GM10266 (cell line): Measurements from ENCODE around the gene GSTM2.
A peak's percentile ranks its signal among the peaks of the same experiment; 100 is the strongest.

Experiments
- DNase-seq: peaks from one replicate; pipeline ENCODE4 v3.0.0; 2012; ENCODE audit errors: extremely low spot score
- TF ChIP-seq, protein P1 (sequence below): IDR thresholded peaks from 2 replicates; pipeline ENCODE4 v1.5.1; 2012; ENCODE audit warnings: mild to moderate bottlenecking, low read depth; ENCODE audit not compliant: control insufficient read depth, insufficient read depth; ENCODE audit errors: missing control alignments

GSTM2 gene

DNA sequence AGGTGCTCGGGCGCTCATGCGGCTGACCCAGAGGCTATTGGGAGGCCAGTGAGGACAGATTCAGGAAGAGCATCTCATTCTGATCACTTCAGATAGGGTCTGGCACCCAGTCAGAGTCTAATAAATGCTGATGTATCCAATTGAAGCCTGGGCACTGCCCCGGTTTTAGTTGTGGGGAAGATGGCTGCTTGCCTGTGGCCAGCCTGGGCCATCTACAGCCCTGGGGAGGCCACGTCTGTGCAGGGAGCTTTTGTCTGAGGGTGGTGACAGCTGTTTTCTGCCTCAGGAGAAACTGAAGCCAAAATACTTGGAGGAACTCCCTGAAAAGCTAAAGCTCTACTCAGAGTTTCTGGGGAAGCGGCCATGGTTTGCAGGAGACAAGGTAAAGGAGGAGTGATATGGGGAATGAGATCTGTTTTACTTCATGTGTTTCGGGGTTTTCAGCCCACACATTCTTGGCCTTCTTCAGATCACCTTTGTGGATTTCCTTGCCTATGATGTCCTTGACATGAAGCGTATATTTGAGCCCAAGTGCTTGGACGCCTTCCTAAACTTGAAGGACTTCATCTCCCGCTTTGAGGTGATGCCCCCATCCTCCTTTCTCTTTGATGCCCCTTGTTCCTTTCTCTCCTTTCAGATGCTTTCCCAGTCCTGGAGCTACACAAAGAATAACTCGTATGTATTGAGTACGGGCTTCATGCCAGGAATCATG, 47.0 kb downstream of the GSTM2 start:
- TF ChIP-seq, protein P1, sequence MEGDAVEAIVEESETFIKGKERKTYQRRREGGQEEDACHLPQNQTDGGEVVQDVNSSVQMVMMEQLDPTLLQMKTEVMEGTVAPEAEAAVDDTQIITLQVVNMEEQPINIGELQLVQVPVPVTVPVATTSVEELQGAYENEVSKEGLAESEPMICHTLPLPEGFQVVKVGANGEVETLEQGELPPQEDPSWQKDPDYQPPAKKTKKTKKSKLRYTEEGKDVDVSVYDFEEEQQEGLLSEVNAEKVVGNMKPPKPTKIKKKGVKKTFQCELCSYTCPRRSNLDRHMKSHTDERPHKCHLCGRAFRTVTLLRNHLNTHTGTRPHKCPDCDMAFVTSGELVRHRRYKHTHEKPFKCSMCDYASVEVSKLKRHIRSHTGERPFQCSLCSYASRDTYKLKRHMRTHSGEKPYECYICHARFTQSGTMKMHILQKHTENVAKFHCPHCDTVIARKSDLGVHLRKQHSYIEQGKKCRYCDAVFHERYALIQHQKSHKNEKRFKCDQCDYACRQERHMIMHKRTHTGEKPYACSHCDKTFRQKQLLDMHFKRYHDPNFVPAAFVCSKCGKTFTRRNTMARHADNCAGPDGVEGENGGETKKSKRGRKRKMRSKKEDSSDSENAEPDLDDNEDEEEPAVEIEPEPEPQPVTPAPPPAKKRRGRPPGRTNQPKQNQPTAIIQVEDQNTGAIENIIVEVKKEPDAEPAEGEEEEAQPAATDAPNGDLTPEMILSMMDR, result no peak
- DNase-seq, result peak; percentile 1

DNA sequence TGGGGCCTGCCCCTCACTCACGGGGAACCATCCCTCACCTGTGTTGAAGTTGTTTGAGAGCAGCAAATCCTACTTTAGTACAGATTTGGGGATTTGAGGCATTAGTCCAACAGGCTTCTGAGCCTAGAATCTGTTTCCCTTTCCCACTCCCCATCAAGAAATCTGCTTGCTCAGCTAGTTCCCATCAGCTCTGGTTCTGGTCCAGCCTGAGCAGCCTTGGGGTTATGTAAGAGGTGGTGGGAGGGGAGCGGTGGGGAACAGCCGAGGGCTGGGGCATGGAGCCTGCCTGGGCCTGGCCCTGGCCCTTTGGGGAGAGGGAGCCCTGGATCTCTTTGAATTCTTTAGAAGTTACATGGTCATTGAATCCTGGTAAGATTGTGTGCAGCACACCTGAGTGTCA, 48.3 kb downstream of the GSTM2 start:
- DNase-seq, result peak; percentile 2
- TF ChIP-seq, protein P1, result no peak

DNA sequence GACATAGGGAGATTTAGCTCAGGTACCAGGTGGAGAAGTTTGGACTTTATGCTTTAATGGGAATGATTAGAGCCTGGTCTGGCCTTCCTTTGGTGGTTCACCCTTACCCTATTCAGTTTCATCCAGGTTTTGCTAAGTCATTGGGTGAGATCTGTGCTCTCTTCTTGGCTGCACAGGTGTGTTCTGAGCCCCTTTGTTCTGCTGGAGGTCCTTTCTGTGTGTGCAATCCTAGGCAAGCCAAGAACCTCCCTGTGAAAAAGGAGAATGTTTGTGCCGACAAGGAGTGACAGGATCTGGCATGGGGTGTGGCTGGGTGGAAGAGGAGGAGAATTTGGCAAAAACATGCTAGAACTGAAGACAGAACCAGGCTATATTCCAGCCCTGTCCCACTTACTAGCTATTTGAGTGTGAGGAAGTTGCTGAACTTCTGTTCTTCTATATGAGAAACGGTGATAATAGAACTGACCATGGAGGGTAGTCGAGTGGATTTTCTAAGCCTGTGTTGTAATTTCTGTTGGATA, 48.8 kb downstream of the GSTM2 start:
- DNase-seq, result no peak
- TF ChIP-seq, protein P1, result no peak

DNA sequence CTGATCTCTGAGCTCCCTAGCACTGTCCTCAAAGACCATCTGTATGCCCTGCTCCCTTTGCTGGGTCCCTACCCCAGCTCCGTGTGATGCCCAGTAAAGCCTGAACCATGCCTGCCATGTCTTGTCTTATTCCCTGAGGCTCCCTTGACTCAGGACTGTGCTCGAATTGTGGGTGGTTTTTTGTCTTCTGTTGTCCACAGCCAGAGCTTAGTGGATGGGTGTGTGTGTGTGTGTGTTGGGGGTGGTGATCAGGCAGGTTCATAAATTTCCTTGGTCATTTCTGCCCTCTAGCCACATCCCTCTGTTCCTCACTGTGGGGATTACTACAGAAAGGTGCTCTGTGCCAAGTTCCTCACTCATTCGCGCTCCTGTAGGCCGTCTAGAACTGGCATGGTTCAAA, 49.9 kb downstream of the GSTM2 start:
- no peak for DNase-seq

DNA sequence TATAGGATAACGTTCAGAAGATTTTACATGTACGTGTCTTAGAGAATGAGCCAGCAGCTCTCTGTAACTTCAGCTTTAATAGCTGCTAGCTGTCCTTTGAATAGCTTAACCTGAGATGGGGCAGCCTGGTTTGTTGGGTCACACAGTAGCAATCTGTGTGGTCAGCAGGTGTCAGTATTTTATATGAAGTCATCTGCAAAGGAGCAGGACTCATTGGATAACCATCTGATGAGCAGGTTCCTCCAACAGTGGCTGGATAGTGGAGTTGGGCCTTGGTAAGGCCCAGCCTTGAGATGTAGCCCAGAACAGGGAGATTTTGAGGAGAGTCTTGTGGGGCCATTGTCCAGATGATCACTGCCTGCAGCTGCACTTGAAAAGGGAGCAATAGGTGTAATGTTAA, 50.6 kb downstream of the GSTM2 start:
- TF ChIP-seq, protein P1, result no peak
- DNase-seq, result no peak

More for the DNA sequence above, 49.9 kb downstream of the GSTM2 start:
- TF ChIP-seq, protein P1, result no peak

DNA sequence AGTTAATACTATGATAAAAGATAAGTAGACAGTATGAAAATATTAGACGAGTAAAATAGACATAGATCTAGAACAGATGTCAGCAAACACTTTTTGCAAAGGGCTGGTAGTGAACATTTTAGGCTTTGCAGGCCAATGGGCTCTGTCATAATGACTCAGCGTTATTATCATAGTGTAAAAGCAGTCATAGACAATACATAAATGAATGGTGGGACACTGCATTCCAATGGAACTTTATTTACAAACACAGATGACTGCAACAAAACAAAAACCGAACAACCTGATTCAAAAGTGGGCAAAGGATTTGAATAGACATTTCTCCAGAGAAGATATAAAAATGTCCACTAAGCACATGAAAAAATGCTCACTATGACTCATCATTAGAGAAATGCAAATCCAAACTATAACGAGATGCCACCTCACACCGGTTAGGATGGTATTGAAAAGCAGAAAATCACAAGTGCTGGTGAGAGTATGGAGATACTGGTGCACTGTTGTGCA, 51.5 kb downstream of the GSTM2 start:
- DNase-seq, result no peak
- TF ChIP-seq, protein P1, result no peak

DNA sequence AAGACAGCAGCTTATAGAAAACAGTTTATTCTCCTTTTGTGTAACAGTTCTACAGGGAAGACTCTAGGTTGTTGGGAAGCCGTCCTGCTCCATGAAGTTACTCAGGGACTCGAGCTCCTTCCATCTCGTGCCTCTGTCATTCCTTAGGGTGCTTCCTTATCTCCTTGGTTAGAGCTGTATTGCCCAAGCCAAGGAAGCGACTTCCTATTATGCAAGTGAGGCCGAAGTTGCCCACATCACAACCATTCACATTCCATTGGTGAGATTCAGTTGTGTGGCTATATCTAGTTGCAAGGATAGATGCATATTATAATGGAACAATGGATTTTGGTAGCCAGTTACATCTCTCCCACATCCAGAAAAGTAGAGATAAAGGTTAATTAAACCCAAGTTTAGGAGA, 53.2 kb downstream of the GSTM2 start:
- TF ChIP-seq, protein P1, result no peak
- no peak for DNase-seq
